WERI-Rb-1 (cell line): ENCODE data around the gene FHIT.

Experiments used
- DNase-seq: peaks from one replicate; pipeline ENCODE4 v3.0.0-alpha.2; 2020
- H3K27ac ChIP-seq: fragments of 250-450 bp; sonication (Bioruptor Pico); 2 replicates; pipeline ENCODE4 v1.5.1; 2020; ENCODE audit warnings: mild to moderate bottlenecking, moderate library complexity
- H3K27me3 ChIP-seq: fragments of 250-450 bp; sonication (Bioruptor Pico); 2 replicates; pipeline ENCODE4 v1.5.1; 2021; ENCODE audit warnings: mild to moderate bottlenecking, low read depth, moderate library complexity; ENCODE audit not compliant: insufficient read depth, severe bottlenecking
- H3K36me3 ChIP-seq: fragments of 250-450 bp; sonication (Bioruptor Pico); 2 replicates; pipeline ENCODE4 v1.5.1; 2020; ENCODE audit warnings: mild to moderate bottlenecking, moderate library complexity
- H3K4me3 ChIP-seq: 2 replicates; pipeline ENCODE4 v1.5.1; 2011; ENCODE audit warnings: low read depth, mild to moderate bottlenecking, control low read depth, low read length
- H3K9me3 ChIP-seq: fragments of 250-450 bp; sonication (Bioruptor Pico); 2 replicates; pipeline ENCODE4 v1.5.1; 2021; ENCODE audit warnings: mild to moderate bottlenecking, moderate library complexity; ENCODE audit not compliant: severe bottlenecking
- CTCF ChIP-seq: IDR thresholded peaks from 2 replicates; pipeline ENCODE4 v1.5.1; 2011; ENCODE audit warnings: low read depth, mild to moderate bottlenecking, control low read depth, inconsistent platforms, low read length

Gene FHIT

GRCh38 chr3:60743631-60744164 is 507.6 kb downstream of the FHIT start:
- Histone ChIP-seq H3K4me3 (no peak overlapping the region), H3K36me3 (no peaks in the 10 kb centered on the region), H3K27ac (no peak overlapping the region), H3K27me3 (no peaks in the 10 kb centered on the region), H3K9me3 (no peaks in the 10 kb centered on the region)
- DNase-seq = no peak
- no peak for TF ChIP-seq CTCF

DNA sequence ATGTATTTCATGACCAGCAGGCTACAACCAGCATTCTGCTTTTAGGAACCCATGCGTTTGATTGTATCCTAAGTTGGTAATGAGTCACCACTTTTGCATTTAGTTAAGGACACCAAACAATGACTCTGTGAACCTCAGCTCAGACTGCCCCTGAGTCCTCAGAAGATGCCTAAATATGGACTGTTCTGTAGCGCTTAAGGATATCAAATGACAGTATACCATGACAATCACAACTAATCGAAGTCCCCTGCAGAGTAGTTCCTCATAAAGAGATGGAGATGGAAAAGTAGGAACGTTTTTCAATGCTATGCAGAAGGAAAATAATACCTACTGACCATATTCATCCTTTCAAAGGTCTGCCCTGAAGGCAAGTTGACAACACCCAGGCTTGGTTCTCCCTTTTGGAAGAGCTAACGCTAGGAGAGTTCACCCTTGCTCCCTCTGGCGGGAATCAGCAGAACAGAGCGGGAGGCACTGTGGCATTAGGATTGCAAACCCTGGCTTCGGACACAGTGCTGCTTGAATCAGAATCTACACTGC is 508.6 kb downstream of the FHIT start:
- no peak overlapping the region for H3K27ac ChIP-seq
- TF ChIP-seq CTCF = no peak
- no peak overlapping the region for H3K4me3 ChIP-seq
- H3K27me3 ChIP-seq = no peaks in the 10 kb centered on the region
- no peaks in the 10 kb centered on the region for H3K36me3 ChIP-seq
- no peaks in the 10 kb centered on the region for H3K9me3 ChIP-seq
- DNase-seq = no peak

DNA sequence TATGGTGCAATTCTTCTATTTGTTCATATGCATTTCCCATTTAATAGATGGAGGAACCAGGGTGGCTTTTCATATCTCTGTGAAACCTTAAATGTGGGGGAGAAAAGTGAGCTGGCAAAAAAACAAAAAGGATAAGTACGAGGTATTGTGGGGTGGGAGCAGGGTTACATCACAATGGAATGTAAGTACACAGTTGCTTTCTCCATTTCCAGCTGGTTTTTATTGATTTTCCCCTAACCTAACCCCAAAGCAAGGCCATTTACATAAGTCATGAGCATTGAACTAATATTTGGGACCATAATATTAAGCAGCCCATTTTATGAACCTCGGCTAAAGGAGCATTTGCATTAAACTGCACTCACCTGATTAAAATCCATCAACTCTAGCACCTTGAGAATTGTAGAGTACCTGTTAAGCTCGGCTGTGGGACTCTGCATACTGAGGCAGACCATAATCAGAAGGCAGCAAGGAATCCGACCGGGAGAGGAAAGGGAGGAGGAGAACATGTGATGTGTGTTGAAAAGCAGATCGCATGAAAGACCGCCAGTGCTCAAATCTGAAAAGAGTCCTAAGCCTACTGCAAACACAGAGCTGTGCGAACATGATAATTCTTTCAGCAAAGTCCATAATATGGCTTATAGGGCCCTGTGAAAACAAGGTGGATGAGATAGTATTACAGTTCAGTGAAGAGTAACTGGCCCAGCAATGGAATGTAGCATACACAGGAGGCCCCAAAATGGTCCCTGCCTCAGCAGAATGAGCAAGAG is 513.4 kb downstream of the FHIT start:
- H3K27ac ChIP-seq = no peak overlapping the region
- no peak for TF ChIP-seq CTCF

GRCh38 chr3:60730371-60730770 is 520.9 kb downstream of the FHIT start:
- Histone ChIP-seq H3K9me3 (no peaks in the 10 kb centered on the region), H3K27me3 (no peaks in the 10 kb centered on the region), H3K36me3 (no peaks in the 10 kb centered on the region), H3K4me3 (no peak overlapping the region), H3K27ac (no peak overlapping the region)
- DNase-seq = no peak
- TF ChIP-seq CTCF = no peak

More for the DNA sequence above, 513.4 kb downstream of the FHIT start:
- Histone ChIP-seq H3K4me3 (no peak overlapping the region), H3K36me3 (no peaks in the 10 kb centered on the region), H3K9me3 (no peaks in the 10 kb centered on the region), H3K27me3 (no peaks in the 10 kb centered on the region)
- DNase-seq = no peak

- Histone ChIP-seq H3K4me3 (no peak overlapping the region), H3K36me3 (no peaks in the 10 kb centered on the region), H3K27ac (no peak overlapping the region), H3K9me3 (no peaks in the 10 kb centered on the region), H3K27me3 (no peaks in the 10 kb centered on the region)
- no peak for TF ChIP-seq CTCF
- DNase-seq = no peak
Measured at GRCh38 chr3:60729056-60729455, 522.2 kb downstream of the FHIT start.
